Osteoblast (primary cell): ENCODE data around the gene EXOC3. TPM values are rescaled to one million over a fixed set of nuclear protein-coding genes. Genes with fewer than 3 reads are reported as not detected.

Experiments
- DNase-seq: peaks from one replicate; pipeline ENCODE4 v3.0.0; 2011; ENCODE audit warnings: low spot score, mixed read lengths; ENCODE audit not compliant: insufficient read length; ENCODE audit errors: missing footprints
- H2AFZ ChIP-seq: 2 replicates; pipeline ENCODE4 v1.6.0; 2011; ENCODE audit warnings: mild to moderate bottlenecking, low read length
- H3K27ac ChIP-seq: 2 replicates; pipeline ENCODE4 v1.5.1; 2011; ENCODE audit warnings: mild to moderate bottlenecking, low read depth, low read length, moderate library complexity
- H3K27me3 ChIP-seq: 2 replicates; pipeline ENCODE4 v1.6.0; 2012; ENCODE audit warnings: mild to moderate bottlenecking, control low read depth, inconsistent platforms, low read length, moderate library complexity; ENCODE audit not compliant: insufficient read depth
- H3K36me3 ChIP-seq: 2 replicates; pipeline ENCODE4 v1.5.1; 2011; ENCODE audit warnings: mild to moderate bottlenecking, low read length, control low read depth, moderate library complexity; ENCODE audit not compliant: insufficient read depth
- H3K4me1 ChIP-seq: 2 replicates; pipeline ENCODE4 v1.5.1; 2011; ENCODE audit warnings: mild to moderate bottlenecking, low read length, control low read depth, moderate library complexity; ENCODE audit not compliant: insufficient read depth
- H3K4me2 ChIP-seq: 2 replicates; pipeline ENCODE4 v1.6.0; 2011; ENCODE audit warnings: mild to moderate bottlenecking, low read length; ENCODE audit not compliant: insufficient read depth
- H3K4me3 ChIP-seq: fragments of 200-600 bp; sonication (generic); 3 replicates; pipeline ENCODE4 v1.5.1; 2012; ENCODE audit warnings: mild to moderate bottlenecking, low read length, inconsistent platforms; ENCODE audit not compliant: insufficient read depth
- H3K79me2 ChIP-seq: 2 replicates; pipeline ENCODE4 v1.6.0; 2012; ENCODE audit warnings: mild to moderate bottlenecking, low read length, control low read depth, inconsistent platforms; ENCODE audit not compliant: insufficient read depth
- H3K9me3 ChIP-seq: 2 replicates; pipeline ENCODE4 v1.5.1; 2011; ENCODE audit warnings: low read depth, low read length, control low read depth
- H4K20me1 ChIP-seq: 2 replicates; pipeline ENCODE4 v1.6.0; 2012; ENCODE audit warnings: mild to moderate bottlenecking, low read length, control low read depth; ENCODE audit not compliant: insufficient read depth
- total RNA-seq: library from RNA; depleted of rRNA; stranded (reverse); fragments of >200 nt; gene quantifications from 2 replicates; pipeline ENCODE4 v1.2.3, GENCODE V29; 2012
- TF ChIP-seq, protein P1 (sequence below): IDR thresholded peaks from 2 replicates; pipeline ENCODE4 v1.5.1; 2011; ENCODE audit warnings: mild to moderate bottlenecking, low read depth, low read length, moderate library complexity; ENCODE audit errors: extremely low read depth

Gene EXOC3
- total RNA-seq, 1 donor: 49.2 TPM

DNA sequence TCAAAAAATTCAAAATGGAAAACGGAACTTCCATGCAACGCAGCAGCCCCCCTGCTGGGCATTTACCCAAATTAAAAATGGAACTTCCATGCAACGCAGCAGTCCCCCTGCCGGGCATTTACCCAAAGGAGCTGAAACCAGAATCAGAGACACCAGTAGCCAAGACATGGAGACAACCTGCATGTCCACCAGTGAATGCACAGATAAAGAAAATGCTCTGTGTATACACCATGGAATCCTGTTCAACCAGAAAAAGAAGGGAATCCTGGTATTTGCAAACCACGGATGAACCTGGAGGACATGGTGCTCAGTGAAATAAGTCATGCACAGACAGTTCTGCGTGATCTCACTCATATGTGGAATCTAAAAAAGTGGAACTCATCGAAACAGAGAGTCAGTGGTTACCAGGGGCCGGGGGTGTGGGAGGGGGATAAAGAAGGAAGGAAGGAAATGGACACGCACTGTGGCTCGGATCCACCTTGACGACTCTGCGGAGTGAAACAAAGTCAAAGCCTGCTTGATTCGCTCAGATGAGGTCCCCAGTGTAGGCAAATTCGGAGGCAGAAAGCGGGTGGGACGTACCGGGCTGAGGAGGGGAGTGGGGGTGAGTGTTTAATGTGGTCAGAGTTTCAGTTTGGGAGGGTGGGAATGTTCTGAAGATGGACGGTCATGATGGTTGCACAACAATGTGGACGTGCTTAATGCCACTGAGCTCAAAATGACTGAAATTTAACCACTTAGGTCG, 40.2 kb upstream of the EXOC3 start:
- no peak overlapping the region for H3K4me3 ChIP-seq
- H4K20me1 ChIP-seq: no peaks in the 10 kb centered on the region
- H3K27me3 ChIP-seq: no peaks in the 10 kb centered on the region
- peak overlapping the region; percentile 7 for H3K27ac ChIP-seq
- peaks cover 32% of the 10 kb centered on the region for H3K4me1 ChIP-seq
- no peak for DNase-seq
- TF ChIP-seq, protein P1, sequence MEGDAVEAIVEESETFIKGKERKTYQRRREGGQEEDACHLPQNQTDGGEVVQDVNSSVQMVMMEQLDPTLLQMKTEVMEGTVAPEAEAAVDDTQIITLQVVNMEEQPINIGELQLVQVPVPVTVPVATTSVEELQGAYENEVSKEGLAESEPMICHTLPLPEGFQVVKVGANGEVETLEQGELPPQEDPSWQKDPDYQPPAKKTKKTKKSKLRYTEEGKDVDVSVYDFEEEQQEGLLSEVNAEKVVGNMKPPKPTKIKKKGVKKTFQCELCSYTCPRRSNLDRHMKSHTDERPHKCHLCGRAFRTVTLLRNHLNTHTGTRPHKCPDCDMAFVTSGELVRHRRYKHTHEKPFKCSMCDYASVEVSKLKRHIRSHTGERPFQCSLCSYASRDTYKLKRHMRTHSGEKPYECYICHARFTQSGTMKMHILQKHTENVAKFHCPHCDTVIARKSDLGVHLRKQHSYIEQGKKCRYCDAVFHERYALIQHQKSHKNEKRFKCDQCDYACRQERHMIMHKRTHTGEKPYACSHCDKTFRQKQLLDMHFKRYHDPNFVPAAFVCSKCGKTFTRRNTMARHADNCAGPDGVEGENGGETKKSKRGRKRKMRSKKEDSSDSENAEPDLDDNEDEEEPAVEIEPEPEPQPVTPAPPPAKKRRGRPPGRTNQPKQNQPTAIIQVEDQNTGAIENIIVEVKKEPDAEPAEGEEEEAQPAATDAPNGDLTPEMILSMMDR: no peak
- peaks cover 47% of the 10 kb centered on the region for H3K36me3 ChIP-seq
- H2AFZ ChIP-seq: no peak overlapping the region
- no peaks in the 10 kb centered on the region for H3K9me3 ChIP-seq
- no peak overlapping the region for H3K4me2 ChIP-seq
- H3K79me2 ChIP-seq: peaks cover 38% of the 10 kb centered on the region

GRCh38 chr5:403995-404394, 39.0 kb upstream of the EXOC3 start:
- H4K20me1 ChIP-seq: no peaks in the 10 kb centered on the region
- peaks cover 25% of the 10 kb centered on the region for H3K4me1 ChIP-seq
- H3K27ac ChIP-seq: no peak overlapping the region
- peaks cover 38% of the 10 kb centered on the region for H3K79me2 ChIP-seq
- H3K36me3 ChIP-seq: peaks cover 39% of the 10 kb centered on the region
- no peak for DNase-seq
- TF ChIP-seq, protein P1: no peak
- no peaks in the 10 kb centered on the region for H3K27me3 ChIP-seq
- H3K4me2 ChIP-seq: no peak overlapping the region
- H3K9me3 ChIP-seq: no peaks in the 10 kb centered on the region
- H3K4me3 ChIP-seq: no peak overlapping the region
- no peak overlapping the region for H2AFZ ChIP-seq

- Histone ChIP-seq H3K4me3 (no peak overlapping the region), H3K36me3 (peaks cover 35% of the 10 kb centered on the region), H3K4me1 (peaks cover 18% of the 10 kb centered on the region), H2AFZ (no peak overlapping the region), H4K20me1 (no peaks in the 10 kb centered on the region), H3K79me2 (peaks cover 41% of the 10 kb centered on the region), H3K9me3 (no peaks in the 10 kb centered on the region), H3K27ac (no peak overlapping the region), H3K27me3 (no peaks in the 10 kb centered on the region), H3K4me2 (no peak overlapping the region)
- DNase-seq: no peak
- TF ChIP-seq, protein P1: no peak
Measured at GRCh38 chr5:404666-405241, 38.2 kb upstream of the EXOC3 start.

GRCh38 chr5:405421-405820, 37.6 kb upstream of the EXOC3 start:
- DNase-seq: no peak
- H4K20me1 ChIP-seq: no peaks in the 10 kb centered on the region
- no peak overlapping the region for H3K4me2 ChIP-seq
- no peaks in the 10 kb centered on the region for H3K9me3 ChIP-seq
- H3K36me3 ChIP-seq: peaks cover 35% of the 10 kb centered on the region
- no peak overlapping the region for H3K4me3 ChIP-seq
- TF ChIP-seq, protein P1: no peak
- H3K79me2 ChIP-seq: peaks cover 43% of the 10 kb centered on the region
- no peaks in the 10 kb centered on the region for H3K27me3 ChIP-seq
- no peak overlapping the region for H2AFZ ChIP-seq
- H3K4me1 ChIP-seq: peaks cover 13% of the 10 kb centered on the region
- H3K27ac ChIP-seq: no peak overlapping the region
